Stimulated activated CD4-positive, alpha-beta T cell treated with anti-CD3 and anti-CD28 coated beads, Interleukin-12 subunit alpha, Interleukin-12 subunit beta, amount 100 ng/mL, for 4 hours (primary cell): ENCODE results near the gene DLX6.

Source experiments
- DNase-seq: peaks from one replicate; pipeline ENCODE4 v3.0.0-alpha.2; 2020

The DLX6 gene

GRCh38 chr7:97005183-97006054 is at the start of gene DLX6:
Gene DLX6 (plus strand): TSS chr7:97005553. CDS start chr7:97005978, 425 bp downstream.
- peak; percentile 31 for DNase-seq

GRCh38 chr7:96959135-96959534 is 46.2 kb upstream of the DLX6 start:
- no peak for DNase-seq

- no peak for DNase-seq
Measured at GRCh38 chr7:96962221-96962885, 43.0 kb upstream of the DLX6 start.

DNA sequence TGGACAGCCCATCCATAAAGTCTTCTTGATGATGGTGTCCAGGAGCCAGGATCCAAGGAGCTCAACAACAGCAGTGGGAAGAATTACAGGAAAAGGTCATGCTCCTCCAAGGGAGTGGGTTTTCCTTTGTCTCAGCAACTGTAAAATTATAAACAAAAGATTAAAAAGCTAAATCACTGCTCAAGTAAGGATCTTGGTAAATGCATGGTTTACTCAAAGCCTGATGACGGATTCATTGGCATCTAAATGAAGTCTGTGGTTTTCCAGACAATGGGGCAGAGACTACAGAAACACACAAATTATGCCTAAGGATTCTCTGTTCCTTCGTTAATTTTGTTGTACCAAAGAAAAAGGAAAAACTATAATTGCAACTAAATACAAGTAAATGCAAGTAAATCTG is 36.4 kb upstream of the DLX6 start:
- DNase-seq: no peak

DNA sequence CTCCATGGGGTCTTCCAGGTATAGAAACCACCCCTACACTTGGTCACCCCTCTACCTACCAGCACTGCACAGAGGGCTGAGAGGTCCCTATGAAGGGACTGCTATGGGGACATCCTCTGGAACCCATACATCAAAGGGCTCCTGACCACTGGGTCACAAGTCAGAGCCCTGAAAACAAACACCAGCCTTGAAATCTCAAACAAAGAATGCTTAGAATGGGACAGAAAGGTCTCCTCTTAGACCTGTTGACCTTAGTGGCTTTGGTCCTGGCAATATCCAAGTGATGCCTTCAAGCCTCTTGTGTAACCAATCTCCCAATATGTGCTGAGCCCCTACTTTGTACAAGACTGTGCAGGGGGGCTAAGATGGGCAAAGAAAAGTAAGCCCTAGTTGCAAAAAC is 34.6 kb upstream of the DLX6 start:
- no peak for DNase-seq

DNA sequence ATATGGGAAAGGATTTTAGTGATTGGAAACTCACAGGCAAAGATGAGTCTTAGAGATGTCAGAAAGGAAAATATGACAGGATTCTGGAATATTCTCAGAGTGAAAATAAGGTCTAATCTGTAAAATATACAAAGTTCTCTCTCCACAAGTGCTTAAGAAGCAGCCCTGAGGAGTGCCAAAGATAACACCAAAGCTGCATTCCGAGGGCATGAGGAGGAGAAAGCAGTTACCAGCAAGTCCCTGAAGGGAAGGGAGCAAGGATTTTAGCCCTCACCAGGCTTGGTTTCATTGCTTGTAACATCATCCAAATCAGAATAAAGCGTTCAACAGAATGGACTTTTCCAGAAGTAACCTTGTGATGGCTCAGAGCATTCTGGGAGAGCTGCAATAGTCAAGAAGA is 31.4 kb upstream of the DLX6 start:
- DNase-seq: no peak

DNA sequence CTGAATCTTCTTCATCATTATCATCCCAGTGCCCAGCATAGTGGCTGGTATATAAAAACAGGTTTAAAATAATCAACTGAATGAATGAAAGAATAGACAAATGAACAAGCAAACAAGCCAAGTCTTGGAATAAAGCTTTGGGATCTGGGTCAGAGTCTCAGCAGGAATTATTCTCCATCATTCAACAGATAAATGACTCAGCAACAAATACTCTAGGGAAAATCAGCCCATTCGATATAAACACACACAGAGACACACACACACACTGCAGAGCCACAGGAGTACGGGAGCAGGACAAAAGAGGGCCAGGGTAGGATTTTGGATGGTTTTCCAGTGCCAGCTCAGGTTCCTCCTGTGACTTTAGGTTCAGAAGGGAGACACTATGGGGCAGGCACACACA is 29.2 kb upstream of the DLX6 start:
- DNase-seq: no peak

DNA sequence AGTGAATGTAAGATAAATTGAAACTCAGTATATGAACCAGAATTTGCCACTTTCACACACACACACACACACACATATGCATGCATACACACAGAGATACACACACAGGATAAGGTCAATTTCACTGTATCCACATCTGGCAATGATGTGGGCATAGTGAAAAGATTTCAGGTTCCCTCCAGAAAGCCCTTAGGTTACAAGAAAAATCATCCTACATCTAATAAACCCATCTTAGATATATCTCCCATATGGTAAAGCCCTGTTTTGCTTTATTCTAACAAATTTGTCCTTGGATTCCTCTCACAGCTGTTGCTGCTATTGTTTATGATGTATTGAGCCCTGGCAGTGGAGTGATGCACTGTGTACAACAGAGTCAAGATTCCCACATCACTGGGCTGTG is 27.9 kb upstream of the DLX6 start:
- DNase-seq: no peak

DNA sequence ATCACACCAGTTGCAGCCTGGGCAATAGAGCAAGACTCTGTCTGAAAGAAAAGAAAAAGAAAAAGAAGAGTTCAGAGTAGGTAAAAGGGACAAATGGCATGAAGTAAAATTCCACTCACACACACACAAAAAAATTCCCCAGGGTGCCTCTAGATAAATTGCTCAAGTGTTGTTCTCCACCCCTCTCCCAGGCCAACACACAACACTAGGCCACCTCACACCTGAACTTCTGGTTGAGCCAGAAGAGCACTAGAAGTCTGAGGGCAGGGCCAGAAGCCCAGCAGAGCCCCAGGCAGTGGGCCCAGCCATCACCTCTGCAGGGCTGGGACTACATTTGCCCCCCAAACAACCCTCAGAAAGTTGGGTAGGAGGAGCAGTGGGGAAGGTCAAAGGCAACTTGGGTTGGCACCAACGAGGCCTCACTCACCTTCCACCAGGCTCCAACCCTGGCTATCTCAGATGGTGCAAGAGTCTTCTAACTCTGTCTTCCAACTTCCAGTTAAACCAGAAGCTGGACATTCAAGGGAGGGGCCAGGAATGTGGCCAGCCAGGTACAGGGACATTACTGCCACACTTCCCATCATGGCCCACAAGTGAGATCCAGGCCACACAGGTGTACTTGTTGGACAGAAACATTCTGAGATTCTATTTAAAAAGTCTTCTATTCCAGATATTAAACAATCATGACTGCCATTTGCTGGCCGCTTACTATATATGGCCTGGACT is 25.6 kb upstream of the DLX6 start:
- DNase-seq: no peak

GRCh38 chr7:96982586-96982985 is 22.8 kb upstream of the DLX6 start:
- DNase-seq: no peak

DNA sequence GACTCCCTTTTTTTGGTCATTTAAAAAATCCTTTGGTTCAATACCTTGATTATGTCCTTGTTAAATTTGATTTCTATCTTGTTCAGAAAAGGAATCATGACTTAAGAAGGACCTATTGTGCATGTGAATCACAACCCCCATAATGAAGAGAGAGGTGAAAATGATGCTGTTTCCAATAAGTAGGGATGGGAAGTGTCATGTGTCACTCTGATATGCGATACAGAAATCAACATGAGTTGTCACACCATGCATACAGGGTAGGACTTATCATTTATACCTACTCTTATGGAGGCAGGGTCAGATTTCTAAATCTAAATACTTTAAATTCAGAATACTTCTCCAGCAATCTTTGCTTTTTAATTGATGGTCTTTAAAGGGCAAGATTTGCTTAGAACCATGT is 19.4 kb upstream of the DLX6 start:
- DNase-seq: no peak

DNA sequence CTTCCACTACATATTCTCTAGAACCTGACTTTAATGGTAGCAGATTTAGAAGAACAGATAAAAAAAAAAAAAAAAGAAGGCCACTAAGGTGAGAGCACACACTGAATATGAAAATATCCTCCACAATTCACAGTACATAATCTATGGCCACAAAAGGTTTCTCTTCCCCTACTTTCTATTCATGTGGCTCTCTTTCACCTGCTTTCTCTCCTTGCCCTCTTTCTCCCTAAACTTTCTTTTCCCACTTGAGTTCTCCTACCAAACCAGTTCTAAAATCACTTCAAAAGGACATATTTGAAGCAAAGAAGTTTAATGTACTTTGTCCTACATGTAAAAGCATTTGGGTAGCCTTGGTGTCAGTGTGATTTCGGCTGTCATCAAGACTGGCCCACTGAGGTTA is 18.5 kb upstream of the DLX6 start:
- DNase-seq: no peak

DNA sequence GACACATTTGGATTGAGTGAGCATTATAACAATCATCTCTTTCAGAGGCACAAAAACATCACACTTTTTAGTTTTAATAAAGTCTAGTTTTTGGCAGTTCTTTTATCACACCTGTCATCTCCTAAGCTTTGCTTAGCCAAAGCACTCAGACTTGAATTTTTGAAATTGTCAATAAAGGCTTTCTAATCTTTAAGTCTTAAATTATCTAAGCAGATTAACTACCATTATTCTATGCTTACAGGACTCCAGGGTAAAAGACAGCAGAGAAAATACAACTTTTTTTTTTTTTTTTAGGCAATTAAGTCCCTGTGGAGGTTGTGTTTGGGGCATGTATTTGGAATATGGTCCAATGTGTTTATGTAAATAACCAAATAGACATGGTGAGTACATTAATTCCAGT is 17.6 kb upstream of the DLX6 start:
- DNase-seq: no peak

DNA sequence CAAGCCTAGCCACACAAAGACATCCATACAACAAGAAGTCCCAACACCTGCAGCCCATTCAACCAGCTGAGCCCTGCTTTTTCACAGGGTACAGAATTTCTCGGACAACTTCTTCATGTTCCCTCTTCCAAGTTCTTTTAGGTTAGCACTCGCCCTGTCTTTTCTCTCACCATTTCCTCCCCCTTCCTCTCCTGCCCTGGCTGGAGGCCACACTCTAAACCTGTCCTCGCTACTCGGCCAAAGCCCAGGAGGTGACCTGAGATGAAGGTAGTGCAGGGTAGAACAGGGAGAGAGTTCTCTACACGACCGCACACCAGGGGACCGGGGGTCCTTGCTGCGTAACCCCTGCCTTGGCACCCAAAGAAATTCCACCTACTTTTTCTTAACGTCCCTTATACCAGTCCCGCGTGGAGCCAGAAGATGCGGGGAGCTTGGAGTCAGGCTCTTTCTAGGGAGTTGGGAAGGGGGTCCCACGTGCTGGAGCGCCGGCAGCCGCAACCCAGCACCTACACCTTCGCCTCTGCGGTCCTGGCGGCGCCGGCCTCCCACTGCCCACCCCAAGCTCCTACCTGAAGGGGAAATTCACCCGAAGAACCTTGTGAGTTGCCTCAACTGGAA is 16.0 kb upstream of the DLX6 start:
- DNase-seq: no peak

- DNase-seq: no peak
Measured at GRCh38 chr7:96989859-96990317, 15.5 kb upstream of the DLX6 start.

GRCh38 chr7:96991546-96992191 is 13.7 kb upstream of the DLX6 start:
- no peak for DNase-seq

DNA sequence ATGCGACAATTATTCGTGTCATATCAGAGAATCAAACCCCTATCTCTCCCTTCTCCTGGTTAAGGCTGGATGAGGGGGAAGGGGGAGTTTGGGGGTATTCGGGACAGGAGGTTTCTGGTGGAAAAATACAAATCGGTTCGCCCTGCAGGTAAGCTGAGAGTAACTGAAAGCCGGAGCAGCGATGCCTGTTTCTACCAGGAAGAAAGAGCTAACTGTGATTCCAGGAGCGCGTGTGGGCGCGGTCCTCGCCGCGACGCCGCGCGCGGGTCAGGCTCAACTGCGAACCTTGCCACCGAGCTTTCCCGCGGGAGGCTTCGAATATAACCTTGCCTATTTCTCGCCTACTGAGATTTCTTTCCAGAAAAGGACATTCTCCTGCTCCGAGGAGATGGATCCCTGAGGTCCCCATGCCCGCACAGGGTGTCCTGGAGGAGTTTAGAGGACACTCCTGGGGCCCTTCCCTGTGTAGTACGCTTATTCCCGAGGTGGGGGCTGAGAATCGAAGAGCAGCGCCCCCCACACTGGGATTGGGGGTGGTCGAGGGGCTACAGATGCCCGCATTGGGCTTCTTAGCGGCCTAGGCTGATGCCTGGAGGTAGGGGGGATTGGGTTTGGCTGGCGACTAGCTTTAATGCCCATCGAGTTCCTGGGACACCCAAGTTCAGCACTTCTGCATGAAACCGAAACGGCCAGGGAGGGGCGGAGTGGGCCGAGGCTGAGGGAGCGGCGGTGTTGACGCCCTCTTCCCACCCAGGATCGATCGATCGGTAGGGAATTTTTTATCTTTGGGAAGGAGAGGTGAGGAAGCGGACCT is 13.0 kb upstream of the DLX6 start:
- DNase-seq: no peak

DNA sequence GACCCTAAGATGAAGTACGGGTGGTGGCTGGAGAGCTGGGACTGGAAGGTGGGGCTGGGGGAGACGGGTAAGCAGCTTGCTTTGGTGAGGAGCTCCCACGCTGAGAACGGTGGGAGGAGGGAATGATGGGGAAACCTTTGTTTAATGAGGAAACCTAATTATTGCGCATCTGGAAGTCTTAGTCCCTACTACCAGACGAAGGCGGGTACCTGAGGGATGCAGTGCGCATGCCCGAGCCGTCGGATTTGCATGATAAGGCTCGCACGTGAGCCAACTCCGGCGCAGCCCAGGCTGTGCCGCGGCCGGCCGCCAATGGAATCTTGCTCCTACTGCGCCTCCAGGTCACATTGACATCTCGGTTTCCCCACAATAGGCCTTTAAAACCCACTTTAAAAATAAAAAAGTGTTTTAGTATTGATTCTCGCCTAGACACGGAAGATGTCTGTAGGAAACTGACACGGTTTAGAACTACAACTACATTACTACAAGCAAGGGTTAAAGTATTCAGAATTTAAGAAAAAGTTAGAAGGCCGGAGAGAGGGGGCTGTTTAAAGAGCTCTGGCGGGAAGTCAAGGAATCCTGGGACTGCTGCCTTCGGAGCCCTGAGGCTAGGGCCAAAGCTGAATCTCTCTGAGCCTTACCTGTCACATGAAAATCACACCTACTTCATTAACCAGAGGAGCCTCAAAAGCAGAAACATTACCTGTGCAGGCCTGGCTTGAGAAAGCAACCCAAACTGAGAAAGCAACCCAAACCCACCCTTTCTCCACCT is 12.1 kb upstream of the DLX6 start:
- no peak for DNase-seq

DNA sequence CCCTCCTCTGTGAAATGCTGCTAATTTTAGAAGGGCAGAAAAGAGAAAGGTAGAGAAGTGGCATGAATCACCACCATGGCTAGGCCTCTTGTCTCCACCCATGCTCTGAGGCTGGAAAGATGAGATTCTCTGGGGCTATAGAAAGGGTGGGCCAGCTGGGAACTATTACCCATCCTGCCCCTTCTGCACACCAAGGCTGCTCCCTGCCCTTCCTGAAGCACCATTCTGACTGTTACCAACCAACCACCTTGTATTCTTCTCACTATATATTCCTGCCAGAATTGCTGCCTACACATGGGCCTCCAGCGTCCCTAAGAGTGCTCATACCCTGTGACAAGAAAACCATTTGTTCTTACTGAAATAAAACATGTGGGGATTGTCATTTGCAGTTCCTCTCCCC is 11.4 kb upstream of the DLX6 start:
- no peak for DNase-seq

DNA sequence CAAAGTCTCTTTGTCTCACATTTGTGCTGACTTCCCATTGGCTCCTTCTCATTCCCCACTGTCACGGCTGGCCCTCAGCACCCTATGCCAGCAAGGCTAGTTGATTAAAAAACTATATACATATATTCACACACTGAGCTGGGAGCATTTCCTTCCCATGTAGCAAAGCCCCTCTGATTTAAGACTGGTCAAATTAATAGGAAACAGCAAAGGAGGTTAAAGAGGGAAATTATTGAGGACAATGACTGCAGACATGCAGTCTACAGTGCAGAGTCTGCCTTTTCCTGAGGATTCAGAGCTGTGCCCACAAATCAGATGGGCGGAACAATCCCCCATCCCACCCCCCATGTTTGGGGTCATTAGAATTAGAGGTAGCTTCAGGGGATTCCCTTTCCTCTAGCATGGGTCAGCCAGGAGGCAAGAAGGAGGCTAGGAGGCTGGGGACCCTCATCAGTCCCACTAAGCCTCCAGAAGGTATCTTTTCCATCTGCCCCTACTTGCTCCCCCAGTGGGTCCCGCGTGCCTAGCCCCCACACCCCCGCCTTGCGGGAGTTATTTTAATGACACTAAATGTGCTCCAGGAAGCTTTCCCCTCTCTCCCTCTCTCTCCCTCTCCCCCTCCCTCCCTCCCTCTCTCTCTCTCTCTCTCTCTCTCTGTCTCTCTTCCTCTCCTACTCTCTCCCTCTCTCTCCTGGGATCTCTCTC is 9.8 kb upstream of the DLX6 start:
- DNase-seq: no peak
